GM21576 (cell line): ENCODE measurements around the gene HSPB7.
"Not testable (repeated sequence)": the region's sequence is repeated elsewhere in the genome, so short reads cannot be mapped to it uniquely, and the experiment has no call there.

Source experiments
- ATAC-seq: cut with Tn5 transposase; IDR thresholded peaks from one replicate; pipeline ENCODE4 v1.9.1; 2021; ENCODE audit warnings: mild to moderate bottlenecking, moderate library complexity; ENCODE audit not compliant: unreplicated experiment

The HSPB7 gene

DNA sequence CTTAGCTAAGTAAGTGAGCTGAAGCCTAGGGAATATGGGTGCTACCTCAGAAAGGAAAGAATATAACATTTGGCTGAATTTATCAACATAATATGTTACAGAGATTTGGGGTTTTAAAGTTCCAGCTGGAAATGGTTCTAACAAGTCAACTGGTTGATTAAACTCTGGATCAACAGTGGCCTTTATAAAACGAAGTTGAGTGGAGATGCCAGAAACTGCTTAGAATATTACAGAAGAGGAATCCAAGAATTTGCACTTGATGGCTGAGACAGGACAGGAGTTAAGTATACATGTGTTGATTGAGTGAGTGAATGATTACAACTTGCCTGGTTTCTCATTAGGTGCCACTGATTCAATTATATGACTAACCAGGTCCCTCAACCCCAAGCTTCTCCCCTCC lies 34.6 kb downstream of the HSPB7 start:
- no peak for ATAC-seq

DNA sequence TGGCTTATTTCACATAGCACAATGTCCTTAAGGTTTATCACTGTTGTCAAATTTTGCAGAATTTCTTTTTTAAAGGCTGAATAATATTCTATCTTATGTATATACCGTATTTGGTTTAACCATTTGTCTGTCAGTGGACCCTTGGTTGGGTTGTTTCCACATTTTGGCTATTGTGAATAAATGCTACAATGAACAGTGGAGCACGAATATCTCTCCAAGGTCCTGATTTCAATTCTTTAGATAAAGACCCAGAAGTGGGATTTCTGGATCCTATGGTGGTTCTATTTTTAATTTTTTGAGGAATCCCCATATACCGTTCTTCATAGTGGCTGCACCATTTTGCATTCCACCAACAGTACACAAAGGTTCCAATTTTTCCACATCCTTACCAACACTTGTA lies 36.2 kb downstream of the HSPB7 start:
- ATAC-seq: no peak

DNA sequence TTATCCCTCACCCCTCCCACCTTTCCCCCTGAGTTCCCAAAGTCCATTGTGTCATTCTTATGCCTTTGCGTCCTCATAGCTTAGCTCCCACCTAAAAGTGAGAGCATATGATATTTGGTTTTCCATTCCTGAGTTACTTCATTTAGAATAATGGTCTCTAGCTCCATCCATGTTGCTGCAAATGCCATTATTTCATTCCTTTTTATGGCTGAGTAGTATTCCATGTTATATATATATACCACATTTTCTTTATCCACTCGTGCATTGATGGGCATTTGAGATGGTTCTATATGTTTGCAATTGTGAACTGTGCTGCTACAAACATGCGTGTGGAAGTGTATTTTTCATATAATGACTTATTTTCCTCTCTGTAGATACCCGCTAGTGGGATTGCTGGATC lies 39.9 kb downstream of the HSPB7 start:
- not testable (repeated sequence) for ATAC-seq

DNA sequence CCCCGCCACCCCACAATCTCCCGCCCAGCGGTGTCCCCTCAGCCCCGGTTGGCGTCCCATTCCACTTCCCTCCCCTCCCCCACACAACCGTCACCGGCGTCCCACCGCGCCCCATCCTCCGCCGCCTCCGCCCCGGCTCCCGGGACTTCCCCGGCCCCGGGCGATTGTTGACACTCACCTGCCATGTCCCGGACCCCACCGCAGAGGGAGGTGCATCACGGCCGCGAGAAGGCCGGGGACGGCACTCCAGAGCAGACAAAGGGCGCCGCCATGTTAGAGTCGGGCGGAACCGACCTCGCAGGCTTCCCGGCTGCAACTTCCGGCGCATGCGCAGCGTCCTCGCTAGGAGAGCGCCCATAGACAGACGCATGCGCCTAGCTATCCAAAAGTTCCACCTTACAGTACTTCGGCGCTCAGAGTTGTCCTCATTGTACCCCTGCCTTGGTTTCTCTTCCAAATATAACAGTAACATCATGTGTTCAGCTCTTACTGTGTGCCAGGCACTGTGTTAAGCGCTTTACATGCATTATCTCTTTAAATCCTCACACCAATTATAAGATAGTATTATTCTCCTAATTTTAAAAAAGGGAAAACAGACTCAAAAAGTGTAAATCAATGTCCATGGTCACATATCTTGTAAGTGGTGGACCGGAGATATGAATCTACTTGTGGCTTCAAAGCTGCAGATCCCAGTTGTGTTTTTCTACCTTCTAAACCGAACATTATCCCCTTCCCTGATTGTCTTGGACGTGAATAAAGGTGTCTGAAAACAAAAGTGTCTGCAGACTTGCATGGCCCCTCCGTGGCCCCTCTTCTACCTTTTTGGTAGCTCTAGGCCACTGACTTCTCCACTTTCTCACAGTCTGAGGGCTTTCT lies 41.8 kb downstream of the HSPB7 start, which contains the start of gene ZBTB17:
Gene ZBTB17, minus strand, starts transcription at position 297 of the 876 bp plus-strand sequence. CDS start 27,606 bp downstream, outside the sequence.
- ATAC-seq: peak; percentile 74

DNA sequence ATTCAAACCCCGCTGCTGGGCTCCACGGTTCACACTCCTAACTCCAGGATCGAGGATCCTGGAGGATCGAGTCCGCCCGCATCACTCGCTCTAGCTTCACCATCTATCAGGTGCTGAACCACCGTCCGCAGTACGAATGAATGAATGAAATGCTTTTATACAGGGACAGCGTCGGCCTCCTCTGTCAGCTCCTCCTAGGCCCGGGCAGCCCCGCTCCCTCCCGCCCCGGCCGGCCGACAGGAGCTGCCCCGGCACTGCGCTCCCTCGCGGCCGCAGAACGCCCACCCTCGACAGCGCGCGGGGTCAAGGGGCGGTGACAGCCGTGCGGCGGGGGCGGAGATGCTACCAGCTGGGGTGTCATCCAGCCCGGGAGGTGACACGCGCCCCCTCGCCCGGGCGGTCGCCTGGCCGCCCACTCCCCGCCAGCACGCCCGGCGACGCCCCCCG lies 42.5 kb downstream of the HSPB7 start:
- peak; percentile 57 for ATAC-seq

DNA sequence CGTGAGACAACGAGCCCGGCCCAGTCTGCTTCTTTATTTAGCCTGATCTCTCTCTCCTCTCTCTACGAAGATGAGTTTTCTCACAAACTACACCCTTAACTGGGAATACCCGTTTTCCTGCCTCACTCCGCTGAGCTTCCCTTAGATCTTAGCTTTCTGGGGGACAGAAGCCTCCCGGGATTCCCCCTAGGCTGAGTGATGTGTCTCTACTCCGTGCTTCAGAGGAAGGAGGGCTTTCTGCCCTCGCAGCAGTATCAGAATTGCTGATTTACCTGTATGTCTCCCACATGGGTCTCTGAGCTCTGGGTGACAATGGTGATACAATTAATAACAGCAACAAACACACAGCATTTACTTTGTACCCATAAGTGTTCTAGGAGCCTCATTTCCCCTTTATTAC lies 43.0 kb downstream of the HSPB7 start:
- ATAC-seq: peak; percentile 29

DNA sequence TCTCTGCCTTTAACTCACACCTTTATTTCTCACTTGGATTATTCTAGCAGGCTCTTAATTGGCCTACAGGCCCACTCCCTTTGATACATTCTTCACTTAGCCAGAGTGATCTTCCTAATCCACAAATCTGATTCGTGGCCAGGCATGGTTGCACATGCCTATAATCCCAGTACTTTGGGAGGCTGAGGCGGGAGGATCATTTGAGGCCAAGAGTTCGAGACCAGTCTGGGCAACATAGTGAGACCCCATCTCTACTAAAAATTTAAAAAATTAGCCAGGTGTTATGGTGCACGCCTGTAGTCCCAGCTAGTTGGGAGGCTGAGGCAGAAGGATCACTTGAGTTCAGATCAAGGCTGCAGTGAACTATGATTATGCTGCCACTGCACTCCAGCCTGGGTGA lies 44.1 kb downstream of the HSPB7 start:
- no peak for ATAC-seq

DNA sequence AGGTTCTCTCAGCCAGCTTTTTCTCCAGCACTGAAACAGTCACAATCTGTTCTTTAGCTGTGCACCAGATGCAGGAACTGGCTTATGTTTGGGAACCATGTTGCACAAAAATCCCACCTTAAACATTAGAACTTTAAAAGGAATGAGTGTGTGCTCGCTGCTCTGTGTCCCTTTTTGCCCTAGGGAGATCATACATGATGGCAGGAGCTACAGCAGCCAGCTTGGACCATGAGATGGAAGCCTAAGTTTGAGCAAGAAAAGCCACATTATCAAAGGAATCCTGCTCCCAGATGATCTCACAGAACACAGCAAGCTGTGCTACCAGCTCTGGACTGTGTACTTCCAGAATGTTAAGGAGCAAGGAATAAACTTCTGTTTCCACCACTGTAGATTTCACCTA lies 45.4 kb downstream of the HSPB7 start:
- no peak for ATAC-seq

DNA sequence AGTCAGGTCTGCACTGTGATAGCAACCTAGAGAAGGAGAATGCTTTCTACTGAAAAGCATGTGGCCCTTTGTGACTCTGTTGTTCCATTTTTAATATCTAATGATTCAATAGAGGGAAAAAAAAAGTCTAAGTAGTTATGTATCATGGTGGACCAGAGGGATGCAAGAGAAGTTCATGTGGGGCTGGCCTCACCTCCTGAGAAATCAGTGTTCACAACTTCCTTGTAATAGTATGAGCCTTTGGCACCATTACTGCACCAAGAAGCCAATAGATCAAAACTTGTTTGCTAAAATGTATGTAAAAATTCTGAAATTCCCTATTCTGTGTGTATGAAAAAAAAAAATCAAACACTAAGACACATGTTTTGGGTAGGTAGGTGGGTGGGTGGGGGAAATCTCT lies 46.9 kb downstream of the HSPB7 start:
- ATAC-seq: no peak

DNA sequence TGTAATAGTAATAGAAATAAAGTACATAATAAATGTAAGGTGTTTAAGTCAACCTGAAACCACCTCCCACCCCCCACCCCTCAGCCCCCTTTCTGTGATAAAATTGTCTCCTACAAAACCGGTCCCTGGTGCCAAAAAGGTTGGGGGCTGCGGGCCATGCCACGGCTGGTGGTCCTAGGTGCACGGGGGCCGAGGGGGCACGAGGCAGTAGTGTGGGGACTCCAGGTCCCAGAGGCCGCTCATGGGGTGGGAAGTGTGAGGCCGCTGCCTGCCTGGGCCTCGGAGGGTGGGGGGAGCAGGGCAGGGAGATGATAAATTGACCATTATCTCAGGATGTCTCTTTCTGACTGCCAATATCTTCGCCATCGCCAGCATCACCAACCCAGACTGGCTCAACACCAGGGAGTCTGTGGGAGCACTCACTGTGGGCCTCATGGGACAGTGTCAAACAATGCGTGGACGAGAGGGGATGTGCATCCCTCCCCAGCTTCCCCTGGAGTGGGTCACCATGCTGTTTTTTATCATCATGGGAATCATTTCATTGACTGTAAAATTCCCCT lies 48.4 kb downstream of the HSPB7 start:
- ATAC-seq: no peak

DNA sequence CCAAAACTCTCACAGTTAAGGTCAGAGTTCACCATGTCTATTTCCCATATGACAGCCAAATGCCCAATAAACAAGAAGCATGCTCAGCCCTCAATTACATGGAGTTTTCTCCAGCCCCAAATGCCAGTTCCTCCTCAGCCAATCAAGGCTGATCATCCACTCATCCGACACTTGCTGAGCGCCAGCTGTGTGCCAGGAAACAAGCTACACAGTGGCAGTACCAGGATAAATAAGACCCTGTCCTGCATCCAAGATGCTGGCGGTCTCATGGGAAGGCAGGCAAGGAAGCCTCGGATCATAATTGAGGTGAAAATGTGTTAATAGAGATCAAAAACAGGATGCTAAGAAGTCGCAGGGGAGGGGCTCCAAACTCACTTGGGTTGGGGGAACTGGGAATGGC lies 49.7 kb downstream of the HSPB7 start:
- ATAC-seq: no peak

DNA sequence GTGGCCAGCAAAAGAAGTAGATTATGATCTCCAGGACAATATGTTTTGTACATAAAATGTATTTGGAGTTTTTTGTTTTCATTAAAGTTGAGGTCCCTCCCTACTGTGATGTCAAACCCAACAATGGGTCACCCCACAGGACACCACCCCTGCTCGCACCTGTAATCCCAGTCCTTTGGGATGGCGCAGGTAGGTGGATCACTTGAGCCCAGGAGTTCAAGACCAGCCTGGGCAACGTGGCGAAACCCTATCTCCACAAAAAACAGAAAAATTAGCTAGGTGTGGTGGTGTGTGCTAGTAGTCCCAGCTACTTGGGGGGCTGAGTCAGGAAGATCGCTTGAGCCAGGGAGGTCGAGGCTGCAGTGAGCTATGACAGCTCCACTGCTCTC lies 50.9 kb downstream of the HSPB7 start:
- no peak for ATAC-seq

DNA sequence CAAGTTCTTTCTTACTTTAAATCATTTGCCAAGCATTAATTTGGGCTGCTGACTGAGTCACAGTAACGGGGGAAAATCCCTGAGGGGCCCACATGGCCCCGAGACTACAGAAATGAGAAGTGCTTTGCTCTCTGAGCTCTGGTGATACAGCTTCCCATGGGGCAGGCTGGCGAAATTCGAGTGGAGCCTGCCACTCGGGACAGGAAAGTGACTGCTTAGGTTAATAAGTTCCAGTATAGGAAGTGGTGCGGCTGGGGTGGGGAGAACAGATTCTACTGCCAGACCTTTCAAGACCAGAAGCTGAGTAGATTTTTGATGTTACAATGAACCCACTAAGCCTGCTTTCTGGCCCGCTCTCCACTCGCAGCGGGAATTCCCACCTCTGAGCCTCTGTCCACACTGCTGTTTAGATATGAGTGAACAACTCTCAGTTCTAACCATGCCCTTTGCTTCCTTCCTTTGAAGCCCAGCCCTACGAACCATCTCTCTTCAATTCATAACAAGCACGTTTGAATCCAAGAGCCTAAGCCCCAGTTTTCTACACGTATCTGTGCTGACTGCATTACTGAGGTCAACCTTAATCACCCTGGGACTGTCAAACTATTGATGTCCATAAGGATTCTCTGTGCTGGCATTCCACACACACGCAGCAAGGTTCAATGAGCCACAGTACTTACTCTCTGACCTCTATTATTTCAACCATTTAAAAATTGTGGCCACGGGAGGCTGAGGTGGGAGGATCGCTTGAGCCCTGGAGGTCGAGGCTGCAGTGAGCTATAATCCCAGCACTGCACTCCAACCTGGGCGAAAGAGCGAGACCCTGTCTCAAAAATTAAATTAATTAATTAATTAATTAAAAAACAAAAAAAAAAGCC lies 51.5 kb downstream of the HSPB7 start:
- peak; percentile 66 for ATAC-seq

DNA sequence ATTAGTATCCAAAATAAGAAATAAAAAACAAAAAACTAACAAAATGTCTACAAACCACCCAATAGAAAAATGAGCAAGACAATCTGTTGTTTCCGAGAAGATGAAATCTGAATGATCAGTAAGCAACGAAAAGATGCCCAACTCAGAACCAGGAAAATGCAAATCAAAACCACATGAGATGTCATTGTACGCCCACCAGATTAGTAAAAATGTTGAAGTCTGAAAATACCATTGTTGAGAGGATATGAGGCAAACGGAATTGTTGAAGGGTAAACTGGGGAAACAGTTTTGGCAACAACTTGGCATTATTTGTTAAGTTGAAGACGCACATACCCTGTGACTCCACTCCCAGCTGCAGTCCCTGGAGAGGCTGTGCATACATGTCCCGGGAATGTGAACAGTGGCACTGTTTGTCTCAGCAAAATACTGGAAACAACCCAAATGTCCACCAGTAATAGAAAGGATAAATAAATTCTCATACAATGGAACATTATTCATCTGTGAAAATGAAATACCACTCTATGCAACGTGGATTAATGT lies 52.5 kb downstream of the HSPB7 start:
- ATAC-seq: no peak
